Mesenchymal stem cell (in vitro differentiated cells and primary cell): Measurements from ENCODE around the gene ABHD2.

Experiments
- DNase-seq: peaks from one replicate; pipeline ENCODE4 v3.0.0-alpha.2; 2013
- H2AFZ ChIP-seq: one replicate; pipeline ENCODE4 v1.6.1; 2013; ENCODE audit warnings: low read depth, mild to moderate bottlenecking, control low read depth, inconsistent platforms, low read length, moderate library complexity
- H2AK5ac ChIP-seq: 2 replicates; pipeline ENCODE4 v1.6.1; 2013; ENCODE audit warnings: low read length, moderate library complexity, mild to moderate bottlenecking, inconsistent platforms; ENCODE audit not compliant: severe bottlenecking
- H2BK120ac ChIP-seq: one replicate; pipeline ENCODE4 v1.6.1; 2013; ENCODE audit warnings: low read depth, mild to moderate bottlenecking, inconsistent platforms, low read length, moderate library complexity
- H2BK12ac ChIP-seq, 2 experiments: one replicate each; pipeline ENCODE4 v1.6.1; 2013; ENCODE audit warnings: inconsistent platforms in 2 of 2, low read length in 2 of 2, mild to moderate bottlenecking in 2 of 2, moderate library complexity in 2 of 2, control low read depth in 1 of 2
- H2BK15ac ChIP-seq: one replicate; pipeline ENCODE4 v1.6.1; 2013; ENCODE audit warnings: mild to moderate bottlenecking, low read depth, inconsistent platforms; ENCODE audit not compliant: poor library complexity, severe bottlenecking
- H2BK5ac ChIP-seq: 2 replicates; pipeline ENCODE4 v1.6.1; 2013; ENCODE audit warnings: low read depth, mild to moderate bottlenecking, low read length, control low read depth, inconsistent platforms; ENCODE audit not compliant: poor library complexity, severe bottlenecking
- H3K14ac ChIP-seq, 2 experiments: one replicate each; pipeline ENCODE4 v1.6.1; 2013; ENCODE audit warnings: inconsistent platforms in 2 of 2, low read length in 2 of 2, control low read depth in 1 of 2, mild to moderate bottlenecking in 1 of 2, moderate library complexity in 1 of 2
- H3K18ac ChIP-seq, 2 experiments: one replicate each; pipeline ENCODE4 v1.6.1; 2013; ENCODE audit warnings: inconsistent platforms in 2 of 2, low read length in 2 of 2, control low read depth in 1 of 2, low read depth in 1 of 2, mild to moderate bottlenecking in 1 of 2
- H3K23ac ChIP-seq, 2 experiments: one replicate each; pipeline ENCODE4 v1.6.1; 2013; ENCODE audit warnings: inconsistent platforms in 2 of 2, low read length in 2 of 2, mild to moderate bottlenecking in 2 of 2, moderate library complexity in 2 of 2, control low read depth in 1 of 2
- H3K27ac ChIP-seq: 2 replicates; pipeline ENCODE4 v1.5.1; 2013; ENCODE audit warnings: mild to moderate bottlenecking, moderate library complexity, low read length, control low read depth, inconsistent platforms; ENCODE audit not compliant: poor library complexity, severe bottlenecking
- H3K27me3 ChIP-seq, 2 experiments: 2 replicates each; pipeline versions ENCODE4 v1.6.1 to v1.7.0; 2013; ENCODE audit warnings: low read length in 2 of 2, mild to moderate bottlenecking in 2 of 2, moderate library complexity in 2 of 2, control low read depth in 1 of 2, inconsistent platforms in 1 of 2; ENCODE audit not compliant: control insufficient read depth in 1 of 2, insufficient read depth in 1 of 2
- H3K36me3 ChIP-seq, 2 experiments: 2 replicates each; pipeline versions ENCODE4 v1.6.1 to v1.7.0; 2013; ENCODE audit warnings: low read length in 2 of 2, control low read depth in 1 of 2, inconsistent platforms in 1 of 2, low read depth in 1 of 2, mild to moderate bottlenecking in 1 of 2; ENCODE audit not compliant: insufficient read depth in 2 of 2, control insufficient read depth in 1 of 2
- H3K4ac ChIP-seq, 2 experiments: one replicate each; pipeline ENCODE4 v1.6.1; 2013; ENCODE audit warnings: inconsistent platforms in 2 of 2, low read length in 2 of 2, mild to moderate bottlenecking in 2 of 2, moderate library complexity in 2 of 2, control low read depth in 1 of 2, low read depth in 1 of 2
- H3K4me1 ChIP-seq: 2 replicates; pipeline ENCODE4 v1.6.1; 2013; ENCODE audit warnings: low read depth, low read length, control low read depth; ENCODE audit not compliant: control insufficient read depth, insufficient read depth
- H3K4me2 ChIP-seq: 2 replicates; pipeline ENCODE4 v1.6.1; 2013; ENCODE audit warnings: low read length, mild to moderate bottlenecking, inconsistent platforms; ENCODE audit not compliant: poor library complexity, severe bottlenecking
- H3K4me3 ChIP-seq, 2 experiments: 2 replicates each; pipeline versions ENCODE4 v1.5.1 to v1.7.0; 2013; ENCODE audit warnings: low read length in 2 of 2, mild to moderate bottlenecking in 2 of 2, control low read depth in 1 of 2, low read depth in 1 of 2; ENCODE audit not compliant: insufficient read depth in 1 of 2
- H3K79me1 ChIP-seq: replicated peaks from 2 replicates; pipeline ENCODE4 v1.6.1; 2013; ENCODE audit warnings: mild to moderate bottlenecking, control low read depth, low read length, inconsistent platforms; ENCODE audit not compliant: poor library complexity, severe bottlenecking
- H3K9ac ChIP-seq: 2 replicates; pipeline ENCODE4 v1.7.0; 2013; ENCODE audit warnings: mild to moderate bottlenecking, low read length, moderate library complexity
- H3K9me3 ChIP-seq: 2 replicates; pipeline ENCODE4 v1.7.0; 2013; ENCODE audit warnings: mild to moderate bottlenecking, low read length; ENCODE audit not compliant: control insufficient read depth
- H4K8ac ChIP-seq: one replicate; pipeline ENCODE4 v1.6.1; 2013; ENCODE audit warnings: inconsistent platforms, mild to moderate bottlenecking, low read length, moderate library complexity
- H4K91ac ChIP-seq: one replicate; pipeline ENCODE4 v1.6.1; 2013; ENCODE audit warnings: mild to moderate bottlenecking, low read length, inconsistent platforms
- WGBS: methylation state at CpG from one replicate; pipeline ENCODE4 v1.1.7; 2013; ENCODE audit warnings: mixed read lengths; 5-methylcytosine and 5-hydroxymethylcytosine counted together

The ABHD2 gene

GRCh38 chr15:89136818-89137772, 48.8 kb downstream of the ABHD2 start:
- 94% methylated on average over 11 of the region's 11 CpGs for WGBS
- Histone ChIP-seq H3K4ac (no peak overlapping the region), H3K27ac (no peak overlapping the region), H3K27me3 (no peaks in the 10 kb centered on the region), H2BK120ac (no peak overlapping the region), H3K4me3 (no peak overlapping the region), H2BK5ac (no peak overlapping the region), H2BK12ac (no peak overlapping the region), H3K9me3 (no peaks in the 10 kb centered on the region), H3K9ac (peak overlapping the region; percentile 26), H3K79me1 (peaks cover 30% of the 10 kb centered on the region), H3K4me2 (no peak overlapping the region), H4K8ac (no peak overlapping the region), H4K91ac (no peak overlapping the region), H3K36me3 (peaks cover 0 to 52% of the 10 kb centered on the region in 2 experiments), H3K4me1 (peaks cover 7% of the 10 kb centered on the region), H2AK5ac (no peak overlapping the region), H3K23ac (no peak overlapping the region), H3K14ac (no peak overlapping the region), H2BK15ac (no peak overlapping the region), H2AFZ (no peak overlapping the region), H3K18ac (no peak overlapping the region)
- peak; percentile 36 for DNase-seq

GRCh38 chr15:89137926-89138325, 49.7 kb downstream of the ABHD2 start:
- H2BK5ac ChIP-seq, result no peak overlapping the region
- no peak overlapping the region for H3K4ac ChIP-seq
- no peak overlapping the region for H2AK5ac ChIP-seq
- peak overlapping the region; percentile 49 for H3K9ac ChIP-seq
- DNase-seq, result no peak
- peaks cover 0 to 49% of the 10 kb centered on the region in 2 experiments for H3K36me3 ChIP-seq
- no peak overlapping the region for H4K8ac ChIP-seq
- no peak overlapping the region for H2BK12ac ChIP-seq
- no peak overlapping the region for H2BK15ac ChIP-seq
- H3K23ac ChIP-seq, result no peak overlapping the region
- H3K4me2 ChIP-seq, result no peak overlapping the region
- H3K4me1 ChIP-seq, result peaks cover 7% of the 10 kb centered on the region
- H3K18ac ChIP-seq, result peak overlapping the region in 1 of 2 experiments; percentile 5
- no peak overlapping the region for H2BK120ac ChIP-seq
- WGBS, result 94% methylated on average over 3 of the region's 3 CpGs
- H3K14ac ChIP-seq, result no peak overlapping the region
- no peaks in the 10 kb centered on the region for H3K27me3 ChIP-seq
- H2AFZ ChIP-seq, result no peak overlapping the region
- no peak overlapping the region for H3K27ac ChIP-seq
- peaks cover 27% of the 10 kb centered on the region for H3K79me1 ChIP-seq
- no peak overlapping the region for H4K91ac ChIP-seq
- no peaks in the 10 kb centered on the region for H3K9me3 ChIP-seq
- no peak overlapping the region for H3K4me3 ChIP-seq

- H4K91ac ChIP-seq, result no peak overlapping the region
- no peak overlapping the region for H3K4ac ChIP-seq
- no peak overlapping the region for H2AFZ ChIP-seq
- H2BK5ac ChIP-seq, result no peak overlapping the region
- H3K4me3 ChIP-seq, result no peak overlapping the region
- H2BK120ac ChIP-seq, result no peak overlapping the region
- H3K9ac ChIP-seq, result peak overlapping the region; percentile 65
- no peak overlapping the region for H3K23ac ChIP-seq
- no peak overlapping the region for H4K8ac ChIP-seq
- H2BK12ac ChIP-seq, result no peak overlapping the region
- no peak overlapping the region for H3K27ac ChIP-seq
- peak; percentile 54 for DNase-seq
- H3K27me3 ChIP-seq, result no peaks in the 10 kb centered on the region
- no peak overlapping the region for H3K18ac ChIP-seq
- no peak overlapping the region for H2AK5ac ChIP-seq
- H3K4me2 ChIP-seq, result no peak overlapping the region
- WGBS, result 91% methylated on average over 5 of the region's 10 CpGs
- H3K14ac ChIP-seq, result no peak overlapping the region
- peaks cover 7% of the 10 kb centered on the region for H3K4me1 ChIP-seq
- peaks cover 0 to 44% of the 10 kb centered on the region in 2 experiments for H3K36me3 ChIP-seq
- H2BK15ac ChIP-seq, result no peak overlapping the region
- peaks cover 25% of the 10 kb centered on the region for H3K79me1 ChIP-seq
- H3K9me3 ChIP-seq, result no peaks in the 10 kb centered on the region
Observed at GRCh38 chr15:89138999-89139612, 50.9 kb downstream of the ABHD2 start.
